PC-9 (cell line): ENCODE data around the gene ERBB4.

ENCODE experiments used
- CTCF ChIP-seq: fragments of 200-600 bp; sonication (generic); conservative IDR thresholded peaks from 2 replicates; pipeline ENCODE4 v1.6.1; 2017; ENCODE audit warnings: mixed run types, antibody characterized with exemption, mild to moderate bottlenecking, moderate library complexity
- EZH2 ChIP-seq: fragments of 200-600 bp; sonication (generic); IDR thresholded peaks from 2 replicates; pipeline ENCODE4 v1.8.0; 2017; ENCODE audit warnings: antibody characterized with exemption, low read depth

DNA sequence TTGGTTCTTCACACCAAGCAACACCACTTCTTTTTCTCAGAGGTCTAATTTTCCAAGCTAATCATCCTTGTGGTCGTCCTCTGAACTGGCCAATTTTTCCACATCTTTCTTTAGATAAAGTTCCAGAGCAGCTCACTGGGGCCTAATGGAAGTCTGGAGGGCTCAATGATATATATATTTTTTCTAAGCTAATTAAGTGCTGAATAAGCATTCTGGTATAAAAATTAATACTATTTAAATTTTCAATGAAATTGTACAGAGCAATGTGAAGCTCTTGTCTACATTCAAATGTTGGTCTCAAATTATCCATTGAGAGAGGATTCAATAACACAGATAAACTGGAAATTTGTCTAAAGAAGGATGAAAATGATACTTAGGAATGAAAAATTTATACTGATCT is 866.6 kb downstream of the ERBB4 start:
- no peak for TF ChIP-seq CTCF
- TF ChIP-seq EZH2, result no peak
